HUDEP-2 (cell line): Measurements from ENCODE around the gene EFCAB8.
"Not testable (repeated sequence)": the region's sequence is repeated elsewhere in the genome, so short reads cannot be mapped to it uniquely, and the experiment has no call there.

Experiments used
- DNase-seq, 76 experiments: peaks; one replicate each; lab custom pipeline; 2025; ENCODE audit not compliant: unreplicated experiment in 76 of 76; lab: John Stamatoyannopoulos, UW

EFCAB8 gene

GRCh38 chr20:32839227-32839981 is 19.3 kb upstream of the EFCAB8 start:
- DNase-seq: no peak

DNA sequence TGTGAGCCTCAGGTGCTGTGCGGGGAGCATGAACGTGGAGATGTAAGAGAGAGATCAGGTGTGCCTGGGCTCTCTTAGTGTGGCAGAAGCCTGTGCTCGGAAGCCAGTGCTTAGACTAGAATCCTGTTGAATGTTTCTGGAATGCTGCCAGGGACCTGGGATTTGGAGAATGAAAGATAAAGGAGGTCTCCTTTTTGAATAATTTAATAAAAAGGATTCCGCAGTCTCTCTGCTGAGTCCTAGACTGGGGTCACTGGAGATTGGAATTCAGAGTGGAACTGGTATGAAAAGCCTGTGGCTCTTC is 18.8 kb upstream of the EFCAB8 start:
- DNase-seq: no peak

DNA sequence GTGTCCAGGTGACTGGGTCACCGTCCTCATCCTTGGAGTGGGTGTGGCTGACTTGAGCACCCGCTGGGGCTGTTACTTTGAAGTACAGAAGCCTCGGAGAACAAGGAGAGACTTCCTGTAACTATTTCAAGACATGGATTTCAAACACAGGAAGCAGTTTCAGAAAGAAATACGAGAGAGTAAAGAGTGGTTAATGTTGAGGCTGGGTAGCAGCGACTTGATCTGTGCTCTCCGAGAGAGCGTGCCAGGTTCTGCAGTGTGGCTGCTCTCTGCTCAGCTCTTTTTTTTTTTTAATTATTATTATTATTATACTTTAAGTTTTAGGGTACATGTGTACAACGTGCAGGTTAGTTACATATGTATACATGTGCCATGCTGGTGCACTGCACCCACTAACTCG is 17.5 kb upstream of the EFCAB8 start:
- DNase-seq: no peak

DNA sequence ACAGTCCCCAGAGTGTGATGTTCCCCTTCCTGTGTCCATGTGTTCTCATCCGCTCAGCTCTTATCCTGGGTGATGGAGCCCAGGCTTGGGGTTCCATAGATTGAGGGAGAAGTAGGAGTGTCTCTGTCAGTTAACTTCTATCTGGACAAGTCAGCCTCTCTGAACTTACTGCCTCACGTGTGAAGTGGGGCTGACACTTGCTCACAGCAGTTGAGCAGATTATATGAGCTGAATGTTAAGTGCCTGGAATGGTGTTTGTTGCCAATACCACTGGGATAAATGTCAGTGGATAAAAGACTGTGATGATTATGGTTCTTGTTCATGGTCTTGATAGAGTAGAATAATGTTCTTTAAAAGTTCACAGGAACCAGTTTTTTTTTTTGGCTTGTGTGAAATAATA is 17.1 kb upstream of the EFCAB8 start:
- DNase-seq: no peak

DNA sequence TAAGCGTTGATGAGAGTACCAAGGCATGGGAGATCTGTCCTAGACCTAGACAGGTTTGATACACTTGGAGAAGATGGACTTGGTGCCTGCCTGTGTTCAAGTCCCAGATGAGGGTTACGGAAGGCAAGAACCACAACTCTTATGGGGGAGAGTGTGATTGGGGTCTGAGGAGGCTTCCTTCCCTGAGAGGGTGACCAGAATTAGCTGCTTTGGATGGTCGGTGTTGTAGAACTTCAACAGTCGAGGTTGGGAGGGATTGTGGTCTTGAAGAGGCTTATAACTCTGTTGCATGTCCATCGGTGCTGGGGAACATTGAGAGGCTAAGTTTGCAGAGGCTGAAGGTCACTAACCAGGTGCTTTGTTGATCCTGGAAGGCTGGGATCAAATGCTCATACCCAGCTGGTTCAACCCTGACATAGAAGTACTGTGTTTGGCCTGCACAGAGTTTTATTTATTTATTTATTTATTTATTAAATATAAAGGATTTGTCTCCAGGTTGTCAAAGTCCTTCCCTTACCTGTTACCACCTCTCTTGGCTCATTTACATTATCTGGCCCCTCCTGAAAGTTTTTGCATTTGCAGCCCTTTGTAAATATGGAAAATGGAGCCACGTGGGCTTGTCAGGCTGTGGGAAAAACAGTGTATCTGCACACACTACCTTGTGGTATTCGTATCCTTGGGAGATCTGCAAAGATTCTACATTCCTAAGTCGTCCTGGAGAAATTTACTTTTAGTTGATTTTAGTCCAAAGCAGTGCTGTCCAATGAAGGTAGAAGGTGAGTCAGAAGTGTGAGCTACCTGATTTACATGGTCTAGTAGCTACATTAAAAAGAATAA is 15.8 kb upstream of the EFCAB8 start:
- no peak for DNase-seq

DNA sequence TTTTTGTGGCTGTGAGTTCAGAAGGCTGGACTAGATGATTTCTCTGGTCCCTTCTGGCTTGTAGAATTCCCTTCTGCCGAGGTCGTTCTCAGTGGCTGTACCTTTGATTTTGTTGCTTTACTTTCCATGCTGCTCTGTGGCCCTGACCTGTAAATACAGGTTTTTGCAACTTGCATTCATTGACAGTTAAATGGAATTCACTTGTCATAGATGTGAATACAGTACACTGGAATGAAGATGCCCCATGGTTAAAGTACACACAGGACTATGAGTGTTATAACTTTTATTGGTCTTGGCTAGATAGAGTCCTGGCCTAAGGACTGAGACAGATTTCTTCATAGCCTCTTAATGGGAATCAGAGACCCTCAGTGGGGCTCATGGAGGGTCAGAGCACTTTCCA is 12.9 kb upstream of the EFCAB8 start:
- DNase-seq: no peak

GRCh38 chr20:32846852-32847251 is 11.9 kb upstream of the EFCAB8 start:
- DNase-seq: no peak

DNA sequence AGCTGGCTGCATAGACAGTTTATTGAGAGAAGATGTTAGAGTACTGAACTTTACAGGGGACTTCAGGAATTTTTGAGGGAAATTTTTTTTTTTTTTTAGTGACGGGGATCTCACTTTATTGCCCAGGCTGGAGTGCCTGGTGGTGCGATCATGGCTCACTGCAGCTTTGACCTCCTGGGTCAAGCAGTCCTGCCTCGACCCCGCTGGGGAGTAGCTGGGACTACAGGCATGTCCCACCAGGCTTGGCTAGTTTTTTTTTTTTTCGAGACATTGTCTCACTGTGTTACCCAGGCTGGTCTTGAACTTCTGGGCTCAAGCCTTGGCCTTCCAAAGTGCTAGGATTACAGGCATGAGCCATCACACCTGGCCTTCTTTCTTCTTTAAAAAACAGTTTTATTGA is 10.8 kb upstream of the EFCAB8 start:
- DNase-seq: no peak

DNA sequence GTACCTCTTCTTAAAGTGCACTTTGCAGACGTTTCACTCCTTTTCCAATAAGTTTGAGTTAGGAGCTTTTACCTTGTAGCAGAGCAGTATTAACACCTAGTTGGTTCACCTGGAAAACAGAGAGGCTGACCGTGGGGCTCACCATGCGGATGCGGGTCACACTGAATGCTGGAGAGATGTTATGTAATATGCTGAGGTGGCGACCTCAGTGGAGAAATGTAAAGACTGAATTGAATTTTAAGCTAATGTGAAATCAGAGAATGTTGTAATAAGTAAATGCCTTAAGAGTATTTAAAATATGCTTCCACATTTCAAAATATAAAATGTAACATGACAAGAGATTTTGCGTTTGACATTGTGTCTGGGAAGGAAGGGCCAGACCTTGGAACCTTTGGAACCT is 9.9 kb upstream of the EFCAB8 start:
- DNase-seq: no peak

- DNase-seq: no peak
These were observed 9.1 kb upstream of the EFCAB8 start for GRCh38 chr20:32849577-32849976.

DNA sequence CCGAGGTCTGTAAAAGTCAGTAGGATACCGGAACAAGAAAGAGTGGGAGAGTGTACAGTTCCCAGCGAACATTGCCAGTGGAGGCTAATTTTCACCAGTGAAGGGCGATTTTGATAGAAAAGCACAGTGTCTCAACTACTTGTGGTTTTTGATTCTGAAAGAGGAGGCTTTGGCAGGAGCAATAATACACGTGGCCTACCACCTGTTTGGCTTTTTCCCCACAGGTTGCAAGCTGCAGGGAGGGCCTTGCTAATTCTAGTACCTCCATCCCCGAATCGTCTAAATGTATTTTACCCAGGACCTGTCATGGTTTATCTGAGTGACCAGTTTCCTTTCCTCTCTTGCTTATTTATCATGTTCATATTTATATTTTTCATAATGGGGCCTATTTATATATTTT is 3.3 kb upstream of the EFCAB8 start:
- no peak for DNase-seq

DNA sequence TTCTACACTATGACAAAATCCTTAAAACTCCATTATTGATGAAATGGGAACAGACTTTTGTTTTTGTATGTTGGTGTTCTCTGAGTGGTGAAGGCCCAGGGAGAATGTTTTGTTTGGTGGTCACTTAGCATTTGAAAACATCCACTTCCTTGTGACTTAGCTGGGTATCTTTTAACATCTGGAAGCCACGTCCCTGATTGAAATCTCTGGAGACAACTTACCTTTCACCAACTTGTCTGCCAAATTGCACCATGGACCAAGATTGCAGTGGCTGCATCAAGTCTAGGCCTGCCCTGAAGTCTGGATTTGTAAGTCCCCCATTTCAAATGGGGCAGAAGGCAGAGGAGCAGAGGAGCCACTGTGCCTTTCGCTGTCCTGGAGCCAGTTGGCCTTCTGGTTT is 534 bp upstream of the EFCAB8 start:
- DNase-seq: no peak

DNA sequence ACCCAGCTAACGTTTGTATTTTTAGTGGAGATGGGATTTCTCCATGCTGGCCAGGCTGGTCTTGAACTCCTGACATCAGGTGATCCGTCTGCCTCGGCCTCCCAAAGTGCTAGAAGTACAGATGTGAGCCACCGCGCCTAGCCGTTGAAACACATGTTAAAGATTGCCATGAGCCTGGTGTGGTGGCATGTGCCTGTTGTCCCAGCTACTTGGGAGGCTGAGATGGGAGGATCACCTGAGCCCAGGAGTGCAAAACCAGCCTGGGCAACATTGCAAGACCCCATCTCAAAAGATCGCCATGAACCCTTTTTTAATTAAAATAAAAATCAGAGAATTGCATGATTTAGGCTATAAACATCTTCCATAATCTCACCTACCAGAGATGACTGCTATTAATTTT is 2.7 kb downstream of the EFCAB8 start:
- DNase-seq: no peak

DNA sequence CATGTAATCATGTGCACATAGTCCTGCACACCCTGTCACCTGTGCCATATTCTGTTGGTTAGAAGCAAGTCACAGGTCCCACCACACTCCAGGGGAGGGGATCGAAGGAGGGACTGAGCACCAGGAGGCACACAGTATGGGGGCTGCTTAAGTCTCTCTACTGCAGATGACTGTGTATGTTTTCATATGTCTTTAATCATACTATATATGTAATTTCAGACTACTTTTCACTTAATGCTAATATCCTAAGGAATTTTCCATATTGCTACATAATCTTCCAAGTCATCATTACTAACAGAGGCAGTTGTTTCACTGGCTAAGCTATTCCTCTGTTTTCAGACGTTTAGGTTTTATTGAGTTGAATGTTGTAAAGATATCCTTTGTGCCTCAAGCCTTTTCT is 10.8 kb downstream of the EFCAB8 start:
- no peak for DNase-seq

DNA sequence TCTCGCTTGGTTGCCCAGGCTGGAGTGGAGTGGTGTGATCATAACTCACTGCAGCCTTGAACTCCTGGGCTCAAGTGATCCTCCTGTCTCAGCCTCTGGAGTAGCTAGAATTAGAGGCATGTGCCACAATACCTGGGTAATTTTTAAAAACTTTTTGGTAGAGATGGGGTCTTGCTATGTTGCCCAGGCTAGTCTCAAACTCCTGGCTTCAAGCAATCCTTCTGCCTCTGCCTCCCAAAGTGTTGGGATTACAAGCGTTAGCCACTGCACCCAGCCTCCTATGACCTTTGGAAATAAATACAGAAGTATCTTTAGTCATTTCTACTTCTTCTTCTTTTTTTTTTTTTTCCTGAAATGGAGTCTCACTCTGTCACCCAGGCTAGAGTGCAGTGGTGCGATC is 11.8 kb downstream of the EFCAB8 start:
- DNase-seq: not testable (repeated sequence)

DNA sequence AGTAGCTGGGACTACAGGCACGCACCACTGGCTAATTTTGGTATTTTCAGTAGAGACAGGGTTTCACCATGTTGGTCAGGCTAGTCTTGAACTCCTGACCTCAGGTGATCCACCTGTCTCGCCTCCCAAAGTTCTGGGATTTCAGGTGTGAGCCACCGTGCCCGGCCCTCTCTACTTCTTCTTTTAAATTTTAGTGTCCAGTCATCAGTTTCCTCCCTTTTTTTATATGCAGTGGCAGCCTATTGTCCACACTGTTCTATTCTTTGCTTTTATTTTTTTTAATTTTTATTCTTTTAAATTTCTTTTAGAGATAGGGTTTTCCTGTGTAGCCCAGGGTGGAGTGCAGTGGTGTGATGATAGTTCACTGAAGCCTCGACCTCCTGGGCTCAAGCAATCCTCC is 12.3 kb downstream of the EFCAB8 start:
- no peak for DNase-seq

DNA sequence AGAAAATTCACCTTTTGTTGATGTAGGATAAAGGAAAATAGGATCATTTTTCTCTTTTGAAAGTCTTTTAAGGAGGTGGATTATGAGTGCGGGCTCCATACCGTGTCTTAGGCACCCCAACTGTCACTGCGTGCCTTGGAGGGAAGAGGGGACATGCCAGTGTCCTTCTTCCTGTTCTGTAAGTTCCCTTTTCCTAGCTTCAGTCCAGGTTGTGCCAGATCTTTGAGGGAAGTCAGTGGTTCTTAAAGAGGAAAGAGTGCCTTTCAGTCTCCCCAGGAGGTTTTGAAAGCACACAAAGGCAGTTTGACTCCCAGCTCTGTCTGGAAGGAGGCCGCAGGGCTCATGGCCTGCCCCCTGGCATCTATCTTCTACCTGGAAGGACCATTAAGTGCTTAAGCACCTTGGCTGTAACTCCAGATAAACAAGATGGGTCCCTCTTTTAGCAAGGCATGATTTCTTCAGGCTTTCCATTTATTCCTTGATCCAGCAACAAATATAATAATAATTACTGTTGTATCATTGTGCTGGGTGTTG is 13.0 kb downstream of the EFCAB8 start:
- DNase-seq: no peak

DNA sequence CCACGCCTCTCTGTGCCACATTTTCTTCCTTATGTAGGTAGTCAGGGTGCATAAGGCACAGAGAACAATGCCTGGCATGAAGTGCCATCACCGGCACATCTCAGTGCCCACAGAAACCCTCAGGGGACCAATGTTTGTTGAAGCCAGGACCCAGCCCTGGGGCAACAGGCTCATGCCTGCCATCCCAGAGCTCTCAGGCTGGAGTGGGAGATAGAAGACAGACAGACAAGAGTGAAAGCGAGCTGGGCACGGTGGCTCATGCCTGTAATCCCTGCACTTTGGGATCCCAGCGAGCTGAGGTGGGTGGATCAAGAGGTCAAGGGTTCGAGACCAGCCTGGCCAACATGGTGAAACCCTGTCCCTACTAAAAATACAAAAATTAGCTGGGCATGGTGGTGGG is 13.5 kb downstream of the EFCAB8 start:
- no peak for DNase-seq

DNA sequence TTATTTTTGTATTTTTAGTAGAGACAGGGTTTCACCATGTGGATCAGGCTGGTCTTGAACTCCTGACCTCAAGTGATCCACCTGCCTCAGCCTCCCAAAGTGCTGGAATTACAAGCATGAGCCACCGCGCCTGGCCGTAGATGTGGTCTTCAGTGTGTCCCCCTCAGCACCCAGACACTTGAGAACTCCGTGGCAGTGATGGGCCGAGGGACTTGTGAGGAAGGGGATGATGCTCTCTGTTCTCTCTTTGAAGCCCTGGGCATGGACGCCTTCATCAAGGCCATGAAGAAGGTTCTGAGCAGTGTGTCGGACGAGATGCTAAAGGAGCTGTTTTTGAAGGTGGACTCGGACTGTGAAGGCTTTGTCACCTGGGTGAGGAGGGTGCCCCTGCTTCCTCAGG is 16.9 kb downstream of the EFCAB8 start:
- no peak for DNase-seq

GRCh38 chr20:32877507-32877906 is 18.8 kb downstream of the EFCAB8 start:
- no peak for DNase-seq

- no peak for DNase-seq
These were observed 20.1 kb downstream of the EFCAB8 start for GRCh38 chr20:32878820-32879219.

DNA sequence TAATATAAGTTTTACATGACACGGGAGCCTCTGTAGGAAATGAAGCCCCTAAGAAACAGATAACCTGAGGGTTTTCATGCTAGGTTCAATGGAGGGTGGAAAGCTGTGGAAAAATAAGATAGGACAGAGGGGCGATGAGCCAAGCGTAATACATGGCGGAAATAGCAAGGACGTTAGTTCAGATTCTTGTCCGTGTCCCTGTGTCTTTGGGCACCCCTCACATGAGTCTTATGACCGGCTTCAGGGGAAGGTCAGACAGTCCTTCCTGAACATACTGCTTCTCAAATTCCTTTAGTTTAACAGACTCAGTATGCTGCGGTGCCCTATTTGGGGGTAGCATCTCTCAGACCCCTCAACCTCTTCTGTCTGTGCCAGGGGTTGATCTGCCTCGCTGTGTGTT is 20.8 kb downstream of the EFCAB8 start:
- DNase-seq: no peak
